Neural crest cell (in vitro differentiated cells): Measurements from ENCODE around the gene CLSTN2. TPM values are rescaled to one million over a fixed set of nuclear protein-coding genes. Genes with fewer than 3 reads are reported as not detected.

Experiments
- DNase-seq: peaks from one replicate; pipeline ENCODE4 v3.0.0; 2021; ENCODE audit warnings: low read depth, mixed read lengths, low spot score
- H3K27ac Mint-ChIP-seq: one replicate; pipeline ENCODE4 v1.8.0; 2021; ENCODE audit warnings: mild to moderate bottlenecking, mixed read lengths; ENCODE audit not compliant: unreplicated experiment
- H3K27me3 Mint-ChIP-seq: 2 replicates; pipeline ENCODE4 v1.8.0; 2021; ENCODE audit warnings: low read depth, mild to moderate bottlenecking, mixed read lengths
- H3K36me3 Mint-ChIP-seq: 2 replicates; pipeline ENCODE4 v1.8.0; 2021; ENCODE audit warnings: low read depth, mild to moderate bottlenecking, mixed read lengths
- H3K4me1 Mint-ChIP-seq: 2 replicates; pipeline ENCODE4 v1.8.0; 2021; ENCODE audit warnings: mixed read lengths
- H3K4me3 Mint-ChIP-seq: one replicate; pipeline ENCODE4 v1.8.0; 2021; ENCODE audit warnings: mild to moderate bottlenecking, mixed read lengths
- H3K9me3 Mint-ChIP-seq: 2 replicates; pipeline ENCODE4 v1.8.0; 2021; ENCODE audit warnings: mixed read lengths
- CTCF ChIP-seq: fragments of 200-600 bp; sonication (generic); conservative IDR thresholded peaks from 2 replicates; pipeline ENCODE4 v1.5.0; 2021; ENCODE audit warnings: antibody characterized with exemption, mild to moderate bottlenecking
- total RNA-seq: library from RNA; stranded (reverse); gene quantifications from 2 replicates; pipeline ENCODE4 v1.2.1, GENCODE V29; 2021

CLSTN2 gene
- total RNA-seq, 1 donor from 2014 or later, result 1.9 TPM

GRCh38 chr3:140203510-140203909 lies 268.5 kb downstream of the CLSTN2 start:
- Mint-ChIP-seq H3K27me3 (peaks cover 8% of the 10 kb centered on the region), H3K4me3 (no peak overlapping the region), H3K36me3 (no peaks in the 10 kb centered on the region), H3K27ac (no peak overlapping the region), H3K4me1 (peaks cover 9% of the 10 kb centered on the region), H3K9me3 (no peaks in the 10 kb centered on the region)
- DNase-seq, result no peak
- TF ChIP-seq CTCF, result no peak

- no peak for DNase-seq
- peaks cover 9% of the 10 kb centered on the region for H3K4me1 Mint-ChIP-seq
Measured at GRCh38 chr3:140204271-140204984, 269.4 kb downstream of the CLSTN2 start.

GRCh38 chr3:140205598-140205997 lies 270.6 kb downstream of the CLSTN2 start:
- Mint-ChIP-seq H3K4me1 (peaks cover 9% of the 10 kb centered on the region), H3K27ac (no peak overlapping the region), H3K27me3 (peaks cover 16% of the 10 kb centered on the region), H3K9me3 (no peaks in the 10 kb centered on the region), H3K4me3 (no peak overlapping the region), H3K36me3 (no peaks in the 10 kb centered on the region)
- no peak for DNase-seq
- TF ChIP-seq CTCF, result no peak

More at GRCh38 chr3:140204271-140204984, 269.4 kb downstream of the CLSTN2 start:
- Mint-ChIP-seq H3K4me3 (no peak overlapping the region), H3K27me3 (peaks cover 12% of the 10 kb centered on the region), H3K9me3 (no peaks in the 10 kb centered on the region), H3K27ac (no peak overlapping the region), H3K36me3 (no peaks in the 10 kb centered on the region)
- TF ChIP-seq CTCF, result no peak

GRCh38 chr3:140206196-140207040 lies 271.4 kb downstream of the CLSTN2 start:
- Mint-ChIP-seq H3K9me3 (no peaks in the 10 kb centered on the region), H3K36me3 (no peaks in the 10 kb centered on the region), H3K27ac (no peak overlapping the region), H3K27me3 (peaks cover 17% of the 10 kb centered on the region), H3K4me3 (no peak overlapping the region), H3K4me1 (peaks cover 9% of the 10 kb centered on the region)
- no peak for DNase-seq
- TF ChIP-seq CTCF, result peak; percentile 42

- Mint-ChIP-seq H3K27ac (no peak overlapping the region), H3K9me3 (no peaks in the 10 kb centered on the region), H3K4me3 (no peak overlapping the region), H3K36me3 (no peaks in the 10 kb centered on the region), H3K4me1 (peaks cover 9% of the 10 kb centered on the region), H3K27me3 (peaks cover 17% of the 10 kb centered on the region)
- no peak for DNase-seq
- no peak for TF ChIP-seq CTCF
Measured at GRCh38 chr3:140207541-140207940, 272.6 kb downstream of the CLSTN2 start.
